K562 (cell line): ENCODE data around the gene SCGB2B2. TPM values are rescaled to one million over a fixed set of nuclear protein-coding genes. Genes with fewer than 3 reads are reported as not detected.

Experiments used
- ATAC-seq: fragments of 200-7000 bp; cut with Tn5 transposase; 3 replicates; pipeline ENCODE4 v1.9.1; 2020; ENCODE audit warnings: moderate library complexity
- BruUV-seq: library from RNA; stranded (reverse); fragments of 400-500 nt; replicated peaks from 2 replicates; lab custom pipeline; 2021; lab: Mats Ljungman, UMichigan
- CTCF ChIA-PET: fragments of 300-600 bp; formaldehyde crosslinking; extraction: SDS; loops from one replicate; lab custom pipeline; 2021; ENCODE audit warnings: low intra/inter-chr PET ratio; lab: Yijun Ruan, JAX
- POLR2A ChIA-PET: fragments of 300-600, 350-650 bp; sonication (Branson Sonifier 250); formaldehyde crosslinking; extraction: SDS; loops from one replicate; lab custom pipeline; 2021; ENCODE audit warnings: antibody characterized with exemption, inconsistent platforms; lab: Yijun Ruan, JAX
- DNase-seq, 4 experiments: peaks; one replicate each; pipeline versions ENCODE4 v3.0.0 to v3.0.0-alpha.2; 2011 to 2018; ENCODE audit warnings: low spot score in 3 of 4, mixed read lengths in 3 of 4; ENCODE audit errors: extremely low read depth in 1 of 4
- FAIRE-seq: peaks from 2 replicates; lab custom pipeline; 2011; peaks lifted over from hg19 to GRCh38; lab: Jason Lieb, UNC
- H2AFZ ChIP-seq: 2 replicates; pipeline ENCODE4 v1.6.0; 2011; ENCODE audit warnings: low read depth, low read length, control low read depth, inconsistent platforms
- H3K27ac ChIP-seq: fragments of 200-600 bp; 3 replicates; pipeline ENCODE4 v1.8.0; 2011; ENCODE audit warnings: low read depth, mild to moderate bottlenecking, control low read depth, inconsistent platforms, low read length, moderate library complexity, mixed read lengths; ENCODE audit errors: extremely low read depth
- H3K27me3 ChIP-seq, 2 experiments: fragments of 300-600 bp in 1 of 2; 2 replicates in 1 of 2; 3 replicates in 1 of 2; pipeline versions ENCODE4 v1.6.0 to v1.8.0; 2011; ENCODE audit warnings: inconsistent platforms in 2 of 2, low read length in 2 of 2, mild to moderate bottlenecking in 1 of 2, mixed read lengths in 1 of 2, moderate library complexity in 1 of 2; ENCODE audit not compliant: control insufficient read depth in 2 of 2, insufficient read depth in 2 of 2
- H3K36me3 ChIP-seq: fragments of 300-600 bp; 3 replicates; pipeline ENCODE4 v1.8.0; 2011; ENCODE audit warnings: mild to moderate bottlenecking, low read length, inconsistent platforms; ENCODE audit not compliant: control insufficient read depth, insufficient read depth
- H3K4me1 ChIP-seq, 2 experiments: fragments of 200-600 bp in 1 of 2; replicated peaks in 1 of 2; 2 replicates in 1 of 2; 3 replicates in 1 of 2; pipeline versions ENCODE4 v1.5.1 to v1.8.0; 2011; ENCODE audit warnings: inconsistent platforms in 2 of 2, low read length in 2 of 2, mild to moderate bottlenecking in 1 of 2, mixed read lengths in 1 of 2, moderate library complexity in 1 of 2; ENCODE audit not compliant: control insufficient read depth in 2 of 2, insufficient read depth in 2 of 2
- H3K4me2 ChIP-seq: 2 replicates; pipeline ENCODE4 v1.6.1; 2011; ENCODE audit warnings: low read length, control low read depth, inconsistent platforms, mixed read lengths; ENCODE audit not compliant: insufficient read depth
- H3K4me3 ChIP-seq: fragments of 200-600 bp; sonication (generic), shearing (Covaris generic); 2 replicates; pipeline ENCODE4 v1.5.1; 2016; ENCODE audit warnings: control low read depth, inconsistent platforms
- H3K79me2 ChIP-seq: fragments of 200-600 bp; 3 replicates; pipeline ENCODE4 v1.8.0; 2011; ENCODE audit warnings: low read length, inconsistent platforms; ENCODE audit not compliant: control insufficient read depth, insufficient read depth
- H3K9ac ChIP-seq, 2 experiments: 2 replicates each; pipeline versions ENCODE4 v1.6.0 to v1.6.1; 2011; ENCODE audit warnings: low read depth in 2 of 2, low read length in 2 of 2, control low read depth in 1 of 2, inconsistent platforms in 1 of 2, mild to moderate bottlenecking in 1 of 2, mixed read lengths in 1 of 2; ENCODE audit not compliant: insufficient read depth in 1 of 2
- H3K9me1 ChIP-seq: one replicate; pipeline ENCODE4 v1.6.0; 2011; ENCODE audit warnings: inconsistent platforms, mild to moderate bottlenecking, low read length, moderate library complexity; ENCODE audit not compliant: control insufficient read depth, insufficient read depth
- H3K9me3 ChIP-seq: replicated peaks from 2 replicates; pipeline ENCODE4 v1.5.1; 2011; ENCODE audit warnings: low read depth, low read length, inconsistent platforms; ENCODE audit not compliant: control insufficient read depth, insufficient read depth
- H4K20me1 ChIP-seq: replicated peaks from 2 replicates; pipeline ENCODE4 v1.6.1; 2011; ENCODE audit warnings: low read length, inconsistent platforms, mixed read lengths; ENCODE audit not compliant: control insufficient read depth, insufficient read depth
- CTCF ChIP-seq, 3 experiments: IDR thresholded peaks in 2 of 3; conservative IDR thresholded peaks in 1 of 3; 2 replicates each; pipeline ENCODE4 v1.5.1; 2011 to 2012; ENCODE audit warnings: low read length in 3 of 3, mild to moderate bottlenecking in 3 of 3, control low read depth in 2 of 3, improper control_type of control experiment in 1 of 3, inconsistent platforms in 1 of 3, low read depth in 1 of 3, mixed read lengths in 1 of 3, moderate library complexity in 1 of 3; ENCODE audit not compliant: insufficient read depth in 2 of 3
- IRF1 ChIP-seq: sonication (generic); formaldehyde crosslinking; IDR thresholded peaks from 2 replicates; pipeline ENCODE4 v1.8.0; 2022; ENCODE audit warnings: missing genetic modification reagents, mild to moderate bottlenecking, borderline replicate concordance
- L3MBTL2 ChIP-seq: fragments of 450-650 bp; IDR thresholded peaks from 2 replicates; pipeline ENCODE4 v1.6.1; 2016; ENCODE audit warnings: mild to moderate bottlenecking, moderate library complexity
- MNT ChIP-seq, 2 experiments: fragments of 450-650 bp; conservative IDR thresholded peaks; 2 replicates each; pipeline ENCODE4 v1.6.1; 2017; ENCODE audit warnings: mild to moderate bottlenecking in 2 of 2, moderate library complexity in 2 of 2
- SMC3 ChIP-seq: conservative IDR thresholded peaks from 2 replicates; pipeline ENCODE4 v1.6.1; 2011; ENCODE audit warnings: low read depth, low read length, improper control_type of control experiment; ENCODE audit not compliant: insufficient read depth
- ZNF121 ChIP-seq: sonication (generic); formaldehyde crosslinking; conservative IDR thresholded peaks from 2 replicates; pipeline ENCODE4 v1.8.0; 2022; ENCODE audit warnings: missing genetic modification reagents
- ZNF324 ChIP-seq: fragments of 250-450 bp; sonication (Bioruptor Pico); IDR thresholded peaks from 2 replicates; pipeline ENCODE4 v1.4.0; 2020; ENCODE audit warnings: mild to moderate bottlenecking
- WGBS: fragments of 100-300 bp; shearing (Covaris generic); methylation state at CpG from one replicate; pipeline ENCODE4 v1.1.6; 2016; ENCODE audit warnings: low coverage, mixed read lengths; ENCODE audit not compliant: insufficient coverage; ENCODE audit errors: missing lambda C conversion rate; 5-methylcytosine and 5-hydroxymethylcytosine counted together
- in situ Hi-C: fragments of 300-500 bp; cut with MboI; formaldehyde crosslinking; loops from 4 replicates; pipeline ENCODE4 v1.15.0; 2018; ENCODE audit warnings: inconsistent platforms, mixed read lengths
- intact Hi-C: fragments of 100-400 bp; cut with micrococcal nuclease; formaldehyde crosslinking; loops from 2 replicates; pipeline ENCODE4 v1.14.2; 2022
- polyA plus RNA-seq, 8 experiments: library from polyadenylated mRNA; depleted of rRNA in 4 of 8; stranded (reverse) in 5 of 8; unstranded in 3 of 8; fragments of >200 nt; fragmentation: Nextera tagmentation in 2 of 8; fragmentation: Illumina TruSeq in 1 of 8; extraction: Ambion mirVana in 2 of 8; extraction: Trizol in 1 of 8; gene quantifications; 2 replicates each; pipeline versions ENCODE4 v1.2.1 to v1.2.3, GENCODE V29; 2011 to 2014; ENCODE audit warnings: inconsistent platforms in 1 of 8, missing spikeins in 1 of 8
- total RNA-seq, 7 experiments: library from RNA; depleted of rRNA in 6 of 7; stranded (reverse); fragments of >200 nt in 6 of 7; fragmentation: Illumina TruSeq in 2 of 7; extraction: Trizol in 2 of 7; gene quantifications; 2 replicates each; pipeline versions ENCODE4 v1.2.1 to v1.2.3, GENCODE V29; 2011 to 2021; ENCODE audit warnings: low replicate concordance in 1 of 7

The SCGB2B2 gene
- total and polyA plus RNA-seq, 9 of the 15 experiments (the other 6 are each of a cell fraction or from before 2014, with no cell fraction given): not detected

- H3K4me1 ChIP-seq: no peaks in the 10 kb centered on the region; a peak in 2 of 5 replicates
- POLR2A ChIA-PET: interaction anchor here (0.5 kb wide), 1 partner anchor 11 kb away, joined by 4 read pairs; no protein-coding TSS in a partner anchor
Measured at GRCh38 chr19:34687348-34687747, 10.4 kb upstream of the SCGB2B2 start.

More at GRCh38 chr19:34687348-34687747, 10.4 kb upstream of the SCGB2B2 start:
- BruUV-seq: no TSS peak
- Histone ChIP-seq H3K4me2 (no peak overlapping the region), H3K27me3 (peaks cover 0 to 5% of the 10 kb centered on the region in 2 experiments; a peak in 3 of 5 replicates), H4K20me1 (no peaks in the 10 kb centered on the region), H2AFZ (no peak overlapping the region), H3K4me3 (no peak overlapping the region), H3K9me1 (no peaks in the 10 kb centered on the region), H3K9me3 (no peaks in the 10 kb centered on the region; the same call in 1 of the 2 replicates), H3K79me2 (no peaks in the 10 kb centered on the region), H3K9ac (no peak overlapping the region), H3K27ac (no peak overlapping the region), H3K36me3 (no peaks in the 10 kb centered on the region)
- intact Hi-C loops: no loop called here
- in situ Hi-C loops: no loop called here
- 0% methylated on average over 2 of the region's 2 CpGs for WGBS
- CTCF ChIA-PET: no interaction called here
- ATAC-seq (no peak), DNase-seq (no peak), FAIRE-seq (no peak)
- no peak for TF ChIP-seq IRF1 (CRISPR knock-in tag)
- no peak for TF ChIP-seq L3MBTL2
- no peak for TF ChIP-seq ZNF121 (CRISPR knock-in tag)
- no peak for TF ChIP-seq ZNF324
- TF ChIP-seq MNT (conservative IDR thresholded peaks at IDR 0.05): no peak
- no peak for TF ChIP-seq CTCF (IDR thresholded peaks at IDR 0.05 in 2 of 3, conservative IDR thresholded peaks at IDR 0.05 in 1 of 3; ENCODE audit: insufficient read depth in 2 of 3, low read depth in 1 of 3, low read length in 3 of 3)
- no peak for TF ChIP-seq SMC3
